Gastroesophageal sphincter (tissue), 4 donors: ENCODE results near the gene SKOR1. TPM values are rescaled to one million over a fixed set of nuclear protein-coding genes. Genes with fewer than 3 reads are reported as not detected.

Experiments used
- ATAC-seq: fragments of 150-250 bp; one replicate; pipeline ENCODE4 v1.9.1; 2016; ENCODE audit warnings: mild to moderate bottlenecking, moderate library complexity
- H3K27ac ChIP-seq, 4 donors: fragments of 200-600 bp; sonication (generic) in 3 of 4; 1 replicate in 3 of 4; 2 replicates in 1 of 4; pipeline ENCODE4 v1.5.1; 2016 to 2019
- H3K27me3 ChIP-seq: fragments of 200-600 bp; sonication (generic); one replicate; pipeline ENCODE4 v1.5.1; 2019
- H3K36me3 ChIP-seq, 2 donors: fragments of 200-600 bp; sonication (generic); one replicate each; pipeline ENCODE4 v1.5.1; 2019; ENCODE audit warnings: control low read depth in 1 of 2
- H3K4me1 ChIP-seq, 3 donors: fragments of 200-600 bp; sonication (generic); 1 replicate in 2 of 3; 2 replicates in 1 of 3; pipeline ENCODE4 v1.5.1; 2016 to 2019; ENCODE audit warnings: control low read depth in 2 of 3
- H3K4me3 ChIP-seq, 2 donors: fragments of 200-600 bp; sonication (generic); one replicate each; pipeline ENCODE4 v1.5.1; 2019; ENCODE audit warnings: mild to moderate bottlenecking in 1 of 2, moderate library complexity in 1 of 2
- H3K9me3 ChIP-seq, 3 donors: fragments of 200-600 bp; sonication (generic); one replicate each; pipeline ENCODE4 v1.5.1; 2017 to 2019; ENCODE audit warnings: control low read depth in 2 of 3
- EP300 ChIP-seq: sonication (generic); formaldehyde crosslinking; IDR thresholded peaks from one replicate; pipeline ENCODE4 v1.6.1; 2017; ENCODE audit warnings: antibody characterized with exemption, mild to moderate bottlenecking
- POLR2A ChIP-seq, 2 donors: fragments of 450-650 bp; IDR thresholded peaks; one replicate each; pipeline ENCODE4 v1.6.1; 2017; ENCODE audit warnings: antibody characterized with exemption in 2 of 2, mild to moderate bottlenecking in 2 of 2, moderate library complexity in 1 of 2
- POLR2AphosphoS5 ChIP-seq: sonication (generic); formaldehyde crosslinking; IDR thresholded peaks from one replicate; pipeline ENCODE4 v1.6.1; 2017; ENCODE audit warnings: antibody characterized with exemption
- WGBS, 2 donors: methylation state at CpG; one replicate each; pipeline ENCODE4 v1.1.5; 2018; ENCODE audit warnings: low coverage in 1 of 2; 5-methylcytosine and 5-hydroxymethylcytosine counted together
- total RNA-seq, 4 donors: library from RNA; depleted of rRNA; stranded (reverse); fragments of >200 nt; gene quantifications; one replicate each; pipeline ENCODE4 v1.1.0, GENCODE V29; 2016
- TF ChIP-seq, protein P1 (sequence below), 4 experiments: fragments of 200-600 bp in 2 of 4; fragments of 450-650 bp in 2 of 4; sonication (generic) in 1 of 4; IDR thresholded peaks; one replicate each; pipeline ENCODE4 v1.5.1; 2017 to 2019; ENCODE audit warnings: antibody characterized with exemption in 4 of 4, mild to moderate bottlenecking in 2 of 4, moderate library complexity in 2 of 4

The SKOR1 gene
- total RNA-seq, 4 donors from 2014 or later = 0.46 to 2.2 (median 0.87) TPM

DNA sequence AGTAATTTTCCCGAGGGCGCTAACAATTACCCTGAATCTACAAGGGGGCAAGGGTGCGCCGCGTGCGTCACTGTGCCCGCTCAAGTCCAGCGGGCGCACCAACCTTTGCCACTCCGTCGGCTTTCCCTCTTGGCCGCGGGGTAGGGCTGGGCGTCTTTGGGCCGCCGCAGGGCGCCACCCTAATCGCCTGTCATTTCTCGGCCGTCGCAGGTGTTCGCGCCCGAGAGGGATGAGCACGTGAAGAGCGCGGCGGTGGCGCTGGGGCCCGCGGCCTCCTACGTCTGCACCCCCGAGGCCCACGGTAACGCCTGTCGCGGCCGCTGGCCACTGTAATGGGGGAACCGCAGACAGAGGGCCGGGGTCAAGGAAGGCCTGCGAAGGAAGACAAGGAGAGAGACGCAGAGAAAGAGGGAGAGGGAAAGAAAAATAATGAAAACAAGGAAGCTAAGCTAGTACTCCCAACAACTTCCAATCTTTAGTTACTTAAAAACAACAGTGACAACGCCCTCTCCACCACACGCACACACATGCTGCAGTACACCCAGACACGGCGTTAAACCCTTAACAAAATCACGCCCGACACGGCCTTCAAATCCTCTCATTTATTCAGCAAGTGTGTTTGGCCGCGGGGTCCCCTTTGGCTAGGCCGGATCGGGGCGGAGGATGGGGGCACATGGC is 3.8 kb downstream of the SKOR1 start:
- WGBS, 2 donors = 7 to 9% methylated on average over 8 to 13 of the region's 54 CpGs
- peaks cover 100% of the 10 kb centered on the region for H3K27me3 ChIP-seq
- H3K4me3 ChIP-seq = no peak overlapping the region
- peaks cover 0 to 78% (median 49%) of the 10 kb centered on the region in 3 donors for H3K4me1 ChIP-seq
- no peak overlapping the region for H3K27ac ChIP-seq
- ATAC-seq = no peak
- H3K36me3 ChIP-seq = no peaks in the 10 kb centered on the region
- TF ChIP-seq POLR2A (IDR thresholded peaks at IDR 0.05) (no peak), EP300 (no peak), POLR2AphosphoS5 (no peak)
- TF ChIP-seq, protein P1, sequence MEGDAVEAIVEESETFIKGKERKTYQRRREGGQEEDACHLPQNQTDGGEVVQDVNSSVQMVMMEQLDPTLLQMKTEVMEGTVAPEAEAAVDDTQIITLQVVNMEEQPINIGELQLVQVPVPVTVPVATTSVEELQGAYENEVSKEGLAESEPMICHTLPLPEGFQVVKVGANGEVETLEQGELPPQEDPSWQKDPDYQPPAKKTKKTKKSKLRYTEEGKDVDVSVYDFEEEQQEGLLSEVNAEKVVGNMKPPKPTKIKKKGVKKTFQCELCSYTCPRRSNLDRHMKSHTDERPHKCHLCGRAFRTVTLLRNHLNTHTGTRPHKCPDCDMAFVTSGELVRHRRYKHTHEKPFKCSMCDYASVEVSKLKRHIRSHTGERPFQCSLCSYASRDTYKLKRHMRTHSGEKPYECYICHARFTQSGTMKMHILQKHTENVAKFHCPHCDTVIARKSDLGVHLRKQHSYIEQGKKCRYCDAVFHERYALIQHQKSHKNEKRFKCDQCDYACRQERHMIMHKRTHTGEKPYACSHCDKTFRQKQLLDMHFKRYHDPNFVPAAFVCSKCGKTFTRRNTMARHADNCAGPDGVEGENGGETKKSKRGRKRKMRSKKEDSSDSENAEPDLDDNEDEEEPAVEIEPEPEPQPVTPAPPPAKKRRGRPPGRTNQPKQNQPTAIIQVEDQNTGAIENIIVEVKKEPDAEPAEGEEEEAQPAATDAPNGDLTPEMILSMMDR (IDR thresholded peaks at IDR 0.05) = no peak
- no peaks in the 10 kb centered on the region for H3K9me3 ChIP-seq

DNA sequence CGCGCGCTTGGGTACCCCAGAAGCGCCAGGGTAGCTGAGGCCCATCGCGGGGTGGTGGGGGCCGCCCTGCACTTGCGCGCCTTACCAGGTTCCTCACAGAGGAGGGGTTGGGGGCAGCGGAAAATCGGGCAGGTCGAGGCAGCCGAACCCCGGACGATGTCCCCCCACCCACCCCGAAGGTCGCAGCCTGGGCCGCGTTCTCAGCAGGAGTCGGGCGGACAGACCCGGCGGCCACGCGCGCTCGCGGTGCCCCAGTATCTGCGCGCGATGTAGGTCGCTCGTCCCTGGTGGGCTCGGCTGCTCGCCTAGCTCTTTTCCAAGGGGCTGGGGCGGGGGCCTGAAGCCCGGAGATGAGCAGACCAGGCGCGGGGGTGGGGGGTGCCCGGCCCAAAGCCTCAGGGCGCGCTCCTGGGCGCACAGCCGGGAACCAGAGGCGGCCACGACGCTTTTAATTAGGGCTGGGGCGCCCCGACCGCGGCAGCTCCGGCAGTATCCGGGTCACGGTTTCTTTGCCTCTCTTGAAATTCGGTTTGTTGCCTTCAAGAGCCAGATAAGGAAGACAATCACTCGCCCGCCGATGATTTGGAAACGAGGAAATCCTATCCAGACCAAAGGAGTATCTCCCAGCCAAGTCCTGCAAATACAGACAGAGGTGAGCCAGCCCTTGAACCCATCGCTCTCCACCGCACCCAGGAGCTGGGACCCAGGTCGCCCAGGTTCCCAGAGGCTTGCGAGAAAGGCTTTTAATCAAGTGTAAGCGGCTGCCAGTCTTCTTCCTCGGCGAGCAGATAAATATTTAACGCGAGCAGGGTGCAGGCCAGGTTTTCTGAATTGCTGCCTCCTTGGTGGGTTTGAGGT is 4.6 kb downstream of the SKOR1 start:
- TF ChIP-seq POLR2A (IDR thresholded peaks at IDR 0.05) = no peak
- TF ChIP-seq, protein P1 (IDR thresholded peaks at IDR 0.05) = no peak
- TF ChIP-seq POLR2AphosphoS5 = no peak
- TF ChIP-seq EP300 = no peak
- Histone ChIP-seq H3K27ac (no peak overlapping the region), H3K27me3 (peaks cover 100% of the 10 kb centered on the region), H3K4me3 (no peak overlapping the region), H3K4me1 (peaks cover 0 to 80% (median 55%) of the 10 kb centered on the region in 3 donors), H3K36me3 (no peaks in the 10 kb centered on the region), H3K9me3 (no peaks in the 10 kb centered on the region)
- 21 to 50% methylated on average over 4 to 28 of the region's 68 CpGs for WGBS, 2 donors
- no peak for ATAC-seq

DNA sequence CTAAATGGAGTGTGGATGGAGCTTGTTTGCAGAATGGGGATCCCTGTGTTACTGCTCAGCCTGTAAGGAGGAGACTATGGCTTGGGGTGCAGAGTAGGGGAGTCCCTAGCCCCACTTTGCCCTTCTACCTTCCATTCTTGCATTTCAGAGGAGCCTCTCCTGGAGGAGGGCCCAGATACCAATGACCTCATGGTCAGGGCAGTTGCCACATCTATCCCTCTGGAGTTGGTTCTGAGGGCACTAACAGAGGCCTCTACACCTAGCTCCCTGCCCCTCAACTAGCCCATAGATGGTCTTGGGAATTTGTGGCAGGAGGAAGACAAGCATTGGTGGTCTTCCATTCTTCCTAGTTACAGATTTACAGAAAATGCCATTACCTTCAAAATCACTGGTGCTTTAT is 6.1 kb downstream of the SKOR1 start:
- Histone ChIP-seq H3K27me3 (peaks cover 99% of the 10 kb centered on the region), H3K9me3 (no peaks in the 10 kb centered on the region), H3K4me1 (peaks cover 0 to 80% (median 45%) of the 10 kb centered on the region in 3 donors), H3K36me3 (no peaks in the 10 kb centered on the region), H3K4me3 (no peak overlapping the region), H3K27ac (no peak overlapping the region)
- no peak for ATAC-seq
- TF ChIP-seq, protein P1 (IDR thresholded peaks at IDR 0.05) = no peak
- TF ChIP-seq EP300 = no peak
- TF ChIP-seq POLR2A (IDR thresholded peaks at IDR 0.05) = no peak
- no peak for TF ChIP-seq POLR2AphosphoS5

DNA sequence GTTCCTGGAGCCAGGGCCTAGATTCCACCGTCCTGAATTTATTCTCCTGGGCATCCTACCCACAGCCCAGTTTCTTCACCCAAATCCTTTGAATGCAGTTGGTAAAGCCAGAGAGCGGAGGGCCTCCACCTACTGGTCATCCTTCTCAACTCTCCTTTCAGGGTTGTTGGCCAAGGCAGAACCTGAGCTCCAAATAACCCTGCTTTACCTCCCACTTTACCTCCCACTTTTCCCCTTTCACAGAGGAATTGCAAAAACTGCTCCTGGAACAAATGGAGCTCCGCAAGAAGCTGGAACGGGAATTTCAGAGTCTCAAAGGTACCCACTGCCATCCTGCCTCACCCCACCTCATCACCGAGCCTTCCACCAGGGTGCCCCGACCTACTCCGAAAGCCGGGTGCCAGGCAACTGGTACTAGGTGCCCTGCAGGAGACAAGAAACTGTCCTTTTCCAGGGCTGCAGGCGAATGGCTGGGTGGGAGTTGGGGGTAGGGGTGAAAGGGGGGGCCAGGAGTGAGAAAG is 6.8 kb downstream of the SKOR1 start:
- H3K4me3 ChIP-seq = no peak overlapping the region
- peaks cover 0 to 74% (median 38%) of the 10 kb centered on the region in 3 donors for H3K4me1 ChIP-seq
- no peak overlapping the region for H3K27ac ChIP-seq
- TF ChIP-seq POLR2A (IDR thresholded peaks at IDR 0.05) = no peak
- no peak for TF ChIP-seq POLR2AphosphoS5
- TF ChIP-seq, protein P1 (IDR thresholded peaks at IDR 0.05) = no peak
- no peak for TF ChIP-seq EP300
- ATAC-seq = no peak
- H3K27me3 ChIP-seq = peaks cover 91% of the 10 kb centered on the region
- no peaks in the 10 kb centered on the region for H3K36me3 ChIP-seq
- 25 to 31% methylated on average over 3 to 9 of the region's 9 CpGs for WGBS, 2 donors
- H3K9me3 ChIP-seq = no peaks in the 10 kb centered on the region
